ENCODE data around the gene EVPL. TPM values are rescaled to one million over a fixed set of nuclear protein-coding genes. Genes with fewer than 3 reads are reported as not detected.
"Not testable (repeated sequence)": the region's sequence is repeated elsewhere in the genome, so short reads cannot be mapped to it uniquely, and the experiment has no call there.

The EVPL gene
- 0.20 TPM for polyA plus RNA-seq (ENCODE audit: insufficient read length)

DNA sequence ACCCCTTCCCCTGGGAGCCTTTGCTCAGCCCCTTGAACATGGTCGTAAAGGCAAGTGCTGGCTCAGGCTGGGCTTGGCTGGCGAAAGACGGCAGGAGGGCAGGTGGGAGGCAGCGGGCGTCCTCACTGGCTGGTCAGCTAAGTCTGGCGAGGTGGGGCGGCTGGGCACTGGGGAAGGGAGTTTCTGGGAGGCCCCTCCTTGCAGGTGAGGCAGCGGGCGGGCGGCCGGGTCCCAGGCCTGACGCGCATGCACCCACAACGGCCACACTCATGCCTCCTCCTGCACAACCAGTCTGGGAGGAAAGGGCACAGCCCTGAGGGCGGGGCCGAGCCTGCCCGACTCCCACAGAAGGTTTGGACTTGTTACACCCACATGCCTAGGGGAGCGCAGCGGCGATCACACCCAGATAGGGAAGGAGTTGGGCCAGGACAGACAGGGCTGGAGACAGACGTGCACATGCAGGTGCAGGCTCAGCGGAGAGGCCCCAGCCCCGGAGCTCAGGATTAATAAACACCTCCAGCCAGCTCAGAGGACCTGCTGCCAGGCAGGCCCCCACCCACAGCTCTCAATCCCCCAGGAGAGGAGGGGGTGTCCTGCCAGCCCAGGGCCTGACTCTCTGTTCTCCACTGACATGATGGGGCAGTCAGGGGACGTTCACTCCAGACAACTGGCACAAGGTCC, at the start of gene EVPL:
Gene EVPL, minus strand, starts transcription at position 148 of the 681 bp plus-strand sequence. Its CDS starts 108 bp downstream, at position 40.
- DNase-seq (ENCODE audit: low read depth) = no peak

DNA sequence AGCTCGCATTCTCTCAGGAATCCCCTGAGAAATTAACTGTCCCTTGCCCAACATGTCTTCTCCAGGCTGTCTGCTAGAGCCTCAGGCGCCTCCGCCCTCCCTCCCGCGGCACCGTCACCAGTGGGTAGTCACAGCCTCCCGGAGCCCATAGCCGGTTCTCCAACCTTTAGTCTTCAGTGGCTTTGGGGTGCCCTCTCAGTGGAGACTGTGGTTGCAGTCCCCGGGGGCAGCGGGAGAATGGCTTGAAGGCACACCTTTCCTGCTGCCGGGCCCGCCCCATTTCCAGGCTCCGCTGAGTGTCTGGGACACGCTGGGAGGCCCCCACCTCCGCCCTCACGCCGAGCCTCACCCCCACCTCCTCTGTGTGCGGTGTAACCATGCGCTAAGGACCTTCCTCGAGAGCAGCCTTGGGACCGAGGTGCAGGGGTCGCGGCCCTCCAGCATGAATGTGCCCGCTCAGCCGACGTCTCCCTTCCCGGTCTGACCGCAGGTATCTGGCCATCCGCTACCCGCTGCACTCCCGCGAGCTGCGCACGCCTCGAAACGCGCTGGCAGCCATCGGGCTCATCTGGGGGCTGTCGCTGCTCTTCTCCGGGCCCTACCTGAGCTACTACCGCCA, 49.1 kb upstream of the EVPL start:
- DNase-seq (ENCODE audit: low read depth) = no peak

DNA sequence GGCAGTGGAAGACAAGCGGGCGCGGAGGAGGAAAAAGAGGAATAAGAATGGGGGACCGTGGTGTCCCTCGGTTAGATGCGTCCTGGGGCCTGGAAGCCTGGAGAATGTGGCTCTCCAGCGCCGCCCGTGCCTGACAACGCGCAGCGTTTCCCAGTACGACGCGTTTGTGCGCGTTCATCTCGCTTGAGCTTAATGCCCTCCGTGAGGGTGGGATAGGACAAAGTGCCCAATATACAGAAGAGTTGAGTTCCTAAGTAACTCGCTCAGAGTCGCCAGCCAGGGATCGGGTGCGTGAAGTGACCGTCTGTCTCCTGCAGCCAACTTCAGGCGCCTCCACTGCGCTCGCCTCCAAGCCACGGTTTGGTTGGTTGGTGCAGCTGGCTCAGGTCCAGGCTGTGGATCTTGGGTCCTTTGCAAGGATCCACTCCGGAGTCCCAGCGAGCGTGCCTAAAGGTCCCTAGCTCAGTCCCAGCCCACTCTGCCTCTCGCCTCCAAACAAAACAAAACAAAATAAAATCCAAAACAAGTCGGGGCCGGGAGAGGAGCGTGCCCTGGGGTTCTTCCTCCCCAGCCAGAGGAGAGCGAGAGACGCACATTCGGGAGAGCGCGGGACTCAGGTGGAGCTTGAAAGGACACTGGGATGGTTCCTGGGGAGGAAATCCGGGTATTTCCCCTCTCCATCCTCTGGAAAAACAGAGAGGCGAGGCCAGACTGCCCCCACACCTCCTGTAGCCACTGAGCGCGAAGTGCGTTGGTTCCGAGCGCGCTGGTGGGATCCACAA, 48.4 kb upstream of the EVPL start:
- DNase-seq (ENCODE audit: low read depth) = no peak

DNA sequence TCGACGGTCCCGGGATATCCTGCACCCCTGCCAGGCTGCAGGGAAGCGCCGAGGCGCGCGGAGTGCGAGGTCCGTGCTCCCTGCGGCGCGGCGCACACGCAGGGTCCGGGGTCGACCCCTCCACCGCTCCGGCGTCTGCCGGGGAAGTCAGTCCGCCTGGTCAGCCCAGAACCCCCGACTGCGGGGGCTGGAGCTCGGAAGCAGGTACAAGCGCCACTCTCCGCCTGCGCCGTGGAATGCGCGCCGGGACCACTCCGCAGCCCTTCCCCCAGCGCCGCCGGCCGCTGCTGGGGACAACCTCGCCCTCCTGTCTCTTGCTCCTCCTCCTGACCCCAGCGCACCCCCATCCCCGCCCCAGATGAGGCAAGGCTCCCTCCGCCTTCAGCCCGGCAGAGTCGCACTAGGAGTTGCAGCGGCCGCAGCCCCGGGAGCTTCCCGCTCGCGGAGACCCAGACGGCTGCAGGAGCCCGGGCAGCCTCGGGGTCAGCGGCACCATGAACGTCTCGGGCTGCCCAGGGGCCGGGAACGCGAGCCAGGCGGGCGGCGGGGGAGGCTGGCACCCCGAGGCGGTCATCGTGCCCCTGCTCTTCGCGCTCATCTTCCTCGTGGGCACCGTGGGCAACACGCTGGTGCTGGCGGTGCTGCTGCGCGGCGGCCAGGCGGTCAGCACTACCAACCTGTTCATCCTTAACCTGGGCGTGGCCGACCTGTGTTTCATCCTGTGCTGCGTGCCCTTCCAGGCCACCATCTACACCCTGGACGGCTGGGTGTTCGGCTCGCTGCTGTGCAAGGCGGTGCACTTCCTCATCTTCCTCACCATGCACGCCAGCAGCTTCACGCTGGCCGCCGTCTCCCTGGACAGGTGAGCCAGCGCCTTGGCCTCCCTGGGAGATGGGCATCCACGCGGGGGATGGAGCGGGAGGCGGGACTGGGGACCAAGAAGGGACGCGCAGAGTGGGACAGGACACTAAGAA, 47.6 kb upstream of the EVPL start, which contains the start of gene GALR2:
Gene GALR2, plus strand, starts transcription at position 392 of the 974 bp plus-strand sequence. Its CDS starts 103 bp downstream, at position 495.
- DNase-seq (ENCODE audit: low read depth) = no peak

DNA sequence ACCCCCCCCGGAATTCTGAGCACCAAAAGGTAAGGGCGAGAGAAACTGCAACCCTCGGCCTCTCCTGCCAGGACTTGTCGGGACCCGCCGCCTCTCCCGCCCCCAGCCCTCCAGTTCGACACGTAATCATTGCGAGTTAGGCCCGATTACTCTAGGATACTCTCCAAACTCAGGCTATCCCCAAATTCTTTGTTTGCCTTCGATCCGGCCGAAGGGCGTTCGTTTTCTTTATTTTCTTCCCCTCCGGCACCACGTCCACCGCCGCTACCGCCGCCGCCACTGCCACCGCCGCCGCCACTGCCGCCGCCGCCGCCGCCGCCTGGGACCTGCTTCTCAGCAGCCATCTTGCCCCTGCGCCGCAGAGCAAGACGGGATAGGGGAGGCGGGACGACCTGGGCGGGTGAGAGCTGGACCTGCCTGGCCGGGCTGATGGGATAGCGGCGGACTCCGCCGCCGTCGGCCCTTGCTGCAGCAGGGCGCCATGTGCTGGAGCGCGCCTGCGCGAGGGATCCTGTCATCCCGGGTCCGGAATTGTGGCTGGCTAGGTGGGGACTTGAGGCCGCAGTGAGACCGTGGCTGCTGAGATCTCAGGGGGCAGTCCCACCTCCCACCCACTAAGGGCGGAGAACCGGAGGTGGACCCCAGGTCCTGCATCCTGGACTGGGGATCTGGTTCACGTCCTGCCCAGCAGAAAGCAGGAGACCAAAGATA, 45.2 kb upstream of the EVPL start, which contains the start of gene SRP68:
Gene SRP68, minus strand, starts transcription at position 370 of the 711 bp plus-strand sequence. Its CDS starts 26 bp downstream, at position 344.
- peak; percentile 79 for DNase-seq (ENCODE audit: low read depth)

DNA sequence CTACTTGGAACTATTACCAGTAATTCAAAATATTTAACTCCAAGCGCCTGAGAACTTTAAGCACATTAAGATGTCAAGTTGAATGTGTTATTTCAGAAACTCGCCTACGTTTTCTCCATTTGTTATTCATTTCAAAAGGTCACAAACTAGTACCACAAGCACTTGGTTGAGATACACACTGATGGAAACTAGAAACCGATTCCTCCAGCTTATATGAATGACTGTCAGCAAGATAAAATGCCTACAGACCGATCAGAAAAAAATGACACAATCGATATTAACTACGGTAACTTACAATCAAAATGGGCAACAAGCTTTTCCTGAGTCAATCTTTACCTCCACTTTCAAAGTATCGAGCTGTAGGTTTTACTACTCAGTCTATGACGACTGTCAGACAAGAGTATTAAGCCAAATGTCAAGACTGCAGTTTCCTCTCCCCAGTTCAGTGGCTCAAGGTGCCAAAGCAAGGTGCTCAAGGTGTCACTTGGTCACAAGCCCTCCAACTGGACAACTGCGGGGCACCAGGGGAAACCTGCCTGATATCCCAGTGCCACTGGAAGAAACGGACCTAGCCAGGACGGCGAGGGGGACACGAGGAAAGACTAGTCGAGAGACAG, 44.5 kb upstream of the EVPL start:
- no peak for DNase-seq (ENCODE audit: low read depth)

DNA sequence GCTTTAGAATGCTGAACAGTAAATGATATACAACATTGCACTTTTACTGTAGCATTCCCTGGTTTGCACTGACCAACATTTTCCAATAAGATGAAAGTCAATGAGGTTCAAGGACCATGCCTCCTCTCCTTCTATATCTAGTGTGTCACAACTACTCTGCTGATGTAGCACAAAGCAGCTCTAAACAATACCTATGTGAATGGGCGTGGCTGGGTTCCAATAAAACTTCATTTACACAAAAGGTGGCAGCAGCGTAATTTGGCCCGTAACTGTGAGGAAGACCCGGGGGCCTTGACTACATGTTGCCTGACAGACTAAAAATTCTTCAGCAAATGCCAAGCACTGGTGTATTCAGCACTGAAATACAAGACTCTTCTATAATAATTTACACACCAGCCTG, 38.7 kb upstream of the EVPL start:
- no peak for DNase-seq (ENCODE audit: low read depth)

DNA sequence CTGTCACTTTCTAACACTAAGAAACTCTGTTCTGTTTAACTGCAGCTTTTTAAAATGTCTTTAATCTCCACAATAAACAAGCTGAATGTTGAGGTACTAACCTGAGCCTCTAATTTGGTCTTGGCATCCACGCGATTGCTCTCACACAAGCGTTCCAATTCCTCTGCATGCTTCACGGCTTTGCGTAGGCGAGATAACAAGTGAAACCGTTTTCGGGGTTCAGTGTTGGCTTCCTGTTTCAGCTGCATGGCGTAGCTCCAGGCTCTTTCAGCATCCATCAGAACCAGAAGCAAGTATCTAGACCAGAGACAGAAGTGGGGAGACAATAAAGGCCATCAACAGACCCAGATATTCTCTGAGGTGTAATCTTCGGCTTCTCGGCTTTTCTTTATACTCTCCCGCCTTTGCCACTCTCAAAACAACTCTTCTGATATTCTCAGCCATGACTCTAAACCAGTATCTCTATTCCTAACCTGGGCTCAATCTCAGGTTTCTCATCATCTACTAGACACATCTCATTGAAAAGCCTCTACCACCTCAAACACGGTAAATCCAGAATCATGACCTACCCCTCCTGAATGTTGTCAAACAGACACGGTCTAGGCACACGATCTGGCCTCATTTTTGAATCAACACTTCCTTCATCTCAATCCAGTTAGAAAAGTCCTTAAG, 36.9 kb upstream of the EVPL start:
- no peak for DNase-seq (ENCODE audit: low read depth)

DNA sequence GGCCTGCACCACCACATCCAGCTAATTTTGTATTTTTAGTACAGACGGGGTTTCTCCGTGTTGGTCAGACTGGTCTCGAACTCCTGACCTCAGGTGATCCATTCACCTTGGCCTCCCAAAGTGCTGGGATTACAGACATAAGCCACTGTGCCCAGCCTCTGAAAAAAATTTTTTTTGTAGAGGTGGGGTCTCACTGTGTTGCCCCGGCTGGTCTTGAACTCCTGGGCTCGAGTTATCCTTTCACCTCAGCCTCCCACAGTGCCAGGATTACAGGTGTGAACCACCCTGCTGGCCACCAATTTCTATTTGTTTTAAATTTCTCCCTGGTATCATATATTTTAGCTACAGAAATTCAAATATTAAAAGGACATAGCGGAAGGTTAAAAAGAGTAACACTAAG, 31.2 kb upstream of the EVPL start:
- DNase-seq (ENCODE audit: low read depth) = not testable (repeated sequence)

DNA sequence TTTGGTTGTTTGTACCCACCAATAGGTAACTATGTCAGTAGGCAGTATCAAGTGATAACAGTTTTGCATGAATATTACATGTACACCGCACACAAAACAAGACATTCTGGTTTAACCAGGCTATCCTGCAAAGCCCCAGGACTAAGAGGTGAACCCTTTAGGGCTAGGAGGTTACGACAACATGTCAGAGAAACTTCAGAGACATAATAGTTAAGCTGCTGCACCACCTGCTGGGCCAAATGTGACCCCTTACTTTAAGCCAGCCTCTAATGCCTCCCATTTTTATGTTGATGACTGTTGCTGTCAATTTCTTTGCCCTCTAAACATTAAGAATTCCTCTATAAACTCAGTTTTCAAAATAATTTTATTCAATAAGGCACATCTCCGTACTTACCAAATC, 29.8 kb upstream of the EVPL start:
- DNase-seq (ENCODE audit: low read depth) = no peak

DNA sequence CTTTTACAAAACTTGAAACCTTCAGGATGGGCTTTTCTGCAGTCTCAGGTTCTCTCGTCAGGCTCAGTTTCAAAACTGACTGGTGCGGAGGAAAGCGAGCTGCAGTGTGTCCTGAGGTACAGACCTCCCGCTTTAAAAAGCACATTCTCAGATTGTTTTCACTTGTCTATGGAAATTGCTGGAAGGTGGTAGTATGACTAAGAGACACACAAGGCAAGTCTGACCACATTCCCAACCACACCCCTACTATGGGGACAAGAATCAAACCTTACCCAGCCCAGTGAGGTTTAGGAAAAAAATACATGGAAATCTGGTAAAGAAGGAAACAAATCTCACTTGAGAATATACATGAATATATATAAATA, 27.0 kb upstream of the EVPL start:
- DNase-seq (ENCODE audit: low read depth) = no peak

DNA sequence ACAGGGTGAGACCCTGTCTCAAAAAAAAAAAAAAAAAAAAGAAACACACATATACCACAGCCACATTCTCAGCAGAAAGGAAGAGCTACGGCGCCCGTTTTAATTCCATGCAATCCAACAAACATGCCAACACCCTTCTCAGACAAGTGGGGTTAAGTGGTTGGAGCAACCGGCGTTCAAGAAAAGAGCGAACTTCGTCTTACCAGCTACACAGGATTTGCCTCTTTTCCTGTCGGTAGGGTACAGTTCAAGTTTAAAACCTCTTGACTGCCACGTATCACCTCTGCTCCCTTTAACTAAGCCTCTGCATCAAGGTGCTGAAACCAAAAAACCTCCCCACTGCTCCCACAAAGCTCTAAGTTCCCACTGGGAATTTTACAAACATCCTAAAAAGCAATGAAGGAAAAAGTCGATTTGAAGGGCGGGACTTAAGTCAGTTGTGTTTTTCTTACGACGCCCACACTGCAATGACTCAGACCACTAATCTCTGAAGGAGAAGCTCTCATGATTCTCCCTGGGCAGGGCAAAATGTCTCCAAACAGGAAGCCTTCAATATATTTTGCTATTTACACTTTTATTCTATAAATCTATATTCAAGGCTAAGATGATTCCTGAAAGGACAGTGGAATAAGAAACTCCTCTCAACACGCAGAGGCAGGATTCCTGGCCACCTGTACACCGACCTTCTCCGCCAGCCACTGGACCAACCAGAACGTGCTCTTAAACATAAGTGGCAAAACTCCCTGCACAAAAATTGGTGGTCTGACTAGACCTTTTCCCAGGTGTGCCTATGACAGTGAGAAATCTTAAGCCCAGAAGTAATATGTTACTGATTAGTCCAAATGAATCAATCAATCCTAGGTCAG, 26.4 kb upstream of the EVPL start:
- DNase-seq (ENCODE audit: low read depth) = no peak

DNA sequence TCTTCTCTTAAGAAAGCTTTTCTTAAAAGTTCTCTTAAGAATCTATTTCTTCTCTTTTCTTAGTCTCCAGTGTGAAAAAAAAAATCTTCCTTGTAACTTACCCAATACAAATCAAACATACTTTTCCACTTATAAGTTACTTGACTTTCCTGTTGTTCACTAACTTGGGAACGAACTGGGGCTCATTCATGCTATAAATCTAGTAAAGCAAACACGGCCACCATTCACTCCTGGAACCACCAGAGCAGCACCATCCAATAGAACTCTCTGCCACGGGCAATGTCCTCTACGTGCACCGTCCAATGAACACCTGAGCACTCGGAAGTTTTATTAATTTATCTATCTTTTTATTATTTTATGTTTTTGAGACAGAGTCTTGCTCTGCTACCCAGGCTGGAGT, 24.5 kb upstream of the EVPL start:
- DNase-seq (ENCODE audit: low read depth) = no peak

DNA sequence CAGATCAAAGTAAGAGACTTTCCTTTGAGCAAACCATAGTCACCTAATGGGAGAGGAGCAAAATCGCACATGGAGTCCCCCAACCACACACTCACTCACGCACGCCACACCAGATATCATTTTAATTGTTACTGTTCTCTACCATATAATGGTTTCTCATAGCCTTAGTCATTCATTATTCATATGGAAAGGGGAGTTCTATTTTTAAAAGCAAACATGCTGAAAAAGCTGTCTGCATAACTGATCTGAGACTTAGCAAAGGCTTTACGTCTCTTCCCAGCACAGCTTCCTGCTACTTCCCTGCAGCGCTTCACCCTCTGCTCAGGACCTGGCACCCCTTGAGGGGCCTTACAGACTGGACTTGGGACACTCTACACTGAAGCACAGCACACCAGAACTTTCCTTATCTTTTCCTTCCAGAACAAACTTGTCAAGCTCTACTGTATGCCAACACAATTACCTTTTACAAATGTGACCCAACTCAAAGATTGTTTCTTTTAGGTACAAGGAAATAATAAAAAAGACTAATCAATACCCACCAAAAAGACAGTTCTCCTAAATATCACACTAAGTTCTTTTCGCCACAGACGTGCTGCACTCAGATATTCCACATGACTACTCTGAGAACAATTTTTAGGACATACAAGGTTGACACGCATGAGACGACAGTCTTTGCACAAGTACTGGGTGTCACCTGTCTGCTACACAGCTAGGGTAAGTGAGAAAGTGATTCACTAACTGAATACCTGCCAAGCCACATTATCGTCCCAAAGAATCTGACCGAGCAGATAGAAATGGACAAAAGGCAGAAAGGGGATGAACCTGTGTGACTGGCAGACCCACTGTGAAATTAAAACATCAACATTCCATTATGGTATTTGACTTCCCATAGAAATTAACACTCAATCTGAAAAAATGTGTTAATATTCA, 23.7 kb upstream of the EVPL start:
- DNase-seq (ENCODE audit: low read depth) = no peak

DNA sequence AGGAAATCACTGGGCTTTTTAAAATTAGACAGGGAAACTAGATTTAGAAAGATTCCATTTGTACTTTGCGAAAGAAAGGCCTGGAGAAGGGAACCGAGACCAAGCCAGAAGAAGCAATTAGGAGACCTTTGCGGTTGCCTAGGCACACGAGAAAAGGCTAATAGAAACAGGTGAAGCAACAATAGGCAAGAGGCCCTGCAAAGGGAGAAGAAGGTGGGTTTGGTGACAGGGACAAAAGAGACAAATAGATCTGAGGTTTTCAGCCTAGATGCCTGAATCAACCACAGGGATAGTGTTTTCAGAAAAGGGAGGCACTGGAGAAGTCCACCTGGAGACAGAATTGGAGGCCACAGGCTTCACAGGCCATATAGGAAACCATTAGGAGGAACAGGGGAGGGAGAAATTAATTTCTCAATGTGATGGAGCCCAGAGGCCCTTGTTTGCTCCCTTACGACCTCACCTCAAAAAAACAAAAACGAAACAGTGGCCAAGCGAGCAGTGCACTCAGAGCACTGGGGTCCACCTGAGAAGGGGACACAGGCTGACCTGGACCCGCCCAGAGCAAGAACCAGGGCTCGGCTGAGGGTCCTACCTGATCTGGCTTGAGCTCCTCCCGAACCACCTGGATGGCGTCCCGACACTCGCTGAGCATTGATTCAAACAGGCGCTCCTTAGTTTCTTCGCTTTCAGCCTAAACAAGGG, 22.9 kb upstream of the EVPL start:
- no peak for DNase-seq (ENCODE audit: low read depth)

DNA sequence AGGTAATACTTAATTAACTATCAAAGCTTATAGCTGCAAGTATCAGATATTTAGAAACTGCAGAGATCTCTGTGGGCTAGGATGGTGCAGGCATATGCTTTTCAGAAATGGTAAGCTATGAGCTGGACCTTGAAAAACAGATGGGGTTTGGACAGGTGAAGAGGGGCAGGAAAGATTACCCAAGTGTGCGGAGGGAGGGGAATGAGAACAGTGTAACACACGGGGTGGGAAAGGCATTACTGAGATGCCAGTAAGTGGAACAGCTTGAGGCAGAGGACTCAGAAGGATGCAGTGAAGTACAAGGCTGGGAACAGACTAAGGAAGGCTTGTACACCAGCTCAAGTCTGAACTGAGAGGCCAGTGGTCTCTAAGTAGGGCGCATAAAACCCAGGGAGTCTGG, 22.1 kb upstream of the EVPL start:
- DNase-seq (ENCODE audit: low read depth) = no peak

DNA sequence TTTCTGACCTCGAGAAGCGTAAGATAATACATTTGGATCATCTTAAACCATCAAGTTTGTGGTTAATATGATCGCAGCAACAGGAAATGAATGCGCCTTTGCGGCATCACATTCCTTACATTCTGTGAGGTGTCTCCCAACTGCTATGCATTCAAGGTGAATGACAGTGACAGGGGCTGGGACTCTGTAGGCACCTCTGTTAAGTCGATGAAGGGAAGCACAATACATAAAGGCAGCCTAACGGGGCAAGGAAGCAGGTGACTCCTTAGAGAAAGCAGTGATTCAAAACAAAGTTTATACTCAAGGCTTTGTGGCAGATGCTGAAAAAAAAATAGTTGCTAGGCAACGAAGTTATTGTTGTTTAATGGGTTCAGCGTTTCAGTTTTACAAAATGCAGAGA, 21.6 kb upstream of the EVPL start:
- no peak for DNase-seq (ENCODE audit: low read depth)
